ENCODE measurements around the gene KLHL40.

KLHL40 gene

GRCh38 chr3:42728668-42729364 is 43.5 kb downstream of the KLHL40 start:
- DNase-seq: no peak

DNA sequence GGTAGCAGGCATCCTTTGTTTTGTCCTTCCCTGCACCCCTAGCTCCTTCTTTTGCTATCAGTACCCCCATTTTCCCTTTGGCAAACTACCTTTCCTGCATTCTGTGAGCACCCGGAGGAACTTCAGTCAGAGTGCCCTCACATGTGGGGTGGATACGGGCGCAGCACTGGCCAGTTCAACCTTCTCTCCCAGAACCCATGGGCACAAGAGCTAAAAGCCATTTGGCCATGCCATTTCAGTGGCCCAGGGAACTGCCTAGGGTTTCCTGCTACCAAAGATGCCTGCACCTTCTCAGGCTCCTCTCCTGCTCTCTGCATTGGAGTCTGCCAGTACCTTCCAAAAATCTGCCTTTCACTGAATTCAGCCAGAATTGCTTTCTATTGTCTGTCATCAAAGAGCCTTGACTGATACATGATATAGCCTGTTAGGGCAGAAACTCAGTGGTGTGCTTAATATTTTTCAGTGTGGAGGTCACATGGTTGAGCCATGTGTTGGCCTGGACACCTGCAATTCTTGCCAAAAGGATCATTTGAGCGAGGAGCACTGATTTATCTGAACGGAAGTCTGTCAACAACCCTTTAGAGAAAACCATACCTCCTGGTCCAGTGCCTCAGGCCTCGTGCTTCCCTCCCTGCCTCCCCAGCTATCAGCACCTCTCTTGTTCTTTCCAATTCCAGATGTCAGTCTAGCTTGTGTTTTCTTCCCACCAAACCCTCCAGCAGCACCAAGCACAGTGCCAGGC is 44.2 kb downstream of the KLHL40 start:
- DNase-seq: no peak

- no peak for DNase-seq
Measured at GRCh38 chr3:42730294-42730693, 45.0 kb downstream of the KLHL40 start.

DNA sequence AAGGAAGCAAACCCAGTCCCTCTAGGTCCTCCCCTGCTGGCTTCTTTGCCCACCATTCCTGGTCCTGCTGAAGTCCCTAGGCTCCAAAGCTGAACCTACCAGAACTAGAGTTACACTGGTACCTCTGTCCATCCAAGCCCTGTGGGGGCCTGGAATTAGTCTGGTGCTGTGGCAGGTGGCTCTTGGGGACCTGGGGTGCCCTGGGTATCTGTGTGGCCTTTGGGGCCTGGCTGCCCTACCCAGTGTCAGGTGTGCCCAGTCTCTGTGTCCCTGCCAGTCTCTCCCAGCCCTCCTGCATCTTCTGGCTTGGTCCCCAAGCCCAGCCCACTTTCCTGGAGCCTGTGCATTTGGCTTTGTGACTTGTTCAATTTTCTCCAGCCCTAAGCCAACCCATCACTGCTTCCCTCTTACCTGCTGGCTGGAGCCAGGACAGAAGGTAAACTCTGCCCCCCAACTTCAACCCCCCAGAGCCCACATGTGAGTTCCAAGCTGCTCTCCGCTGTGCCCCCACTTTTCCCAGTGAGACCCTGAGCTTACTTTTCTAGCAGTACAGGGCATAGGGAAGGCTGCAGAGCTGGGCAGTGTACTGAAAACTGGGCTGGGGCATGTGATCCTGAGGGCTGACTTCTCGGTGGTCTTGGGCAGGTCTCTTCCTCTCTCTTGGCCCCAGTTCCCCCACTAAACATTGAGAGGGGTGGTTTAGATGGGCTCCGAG is 45.5 kb downstream of the KLHL40 start:
- DNase-seq: no peak

DNA sequence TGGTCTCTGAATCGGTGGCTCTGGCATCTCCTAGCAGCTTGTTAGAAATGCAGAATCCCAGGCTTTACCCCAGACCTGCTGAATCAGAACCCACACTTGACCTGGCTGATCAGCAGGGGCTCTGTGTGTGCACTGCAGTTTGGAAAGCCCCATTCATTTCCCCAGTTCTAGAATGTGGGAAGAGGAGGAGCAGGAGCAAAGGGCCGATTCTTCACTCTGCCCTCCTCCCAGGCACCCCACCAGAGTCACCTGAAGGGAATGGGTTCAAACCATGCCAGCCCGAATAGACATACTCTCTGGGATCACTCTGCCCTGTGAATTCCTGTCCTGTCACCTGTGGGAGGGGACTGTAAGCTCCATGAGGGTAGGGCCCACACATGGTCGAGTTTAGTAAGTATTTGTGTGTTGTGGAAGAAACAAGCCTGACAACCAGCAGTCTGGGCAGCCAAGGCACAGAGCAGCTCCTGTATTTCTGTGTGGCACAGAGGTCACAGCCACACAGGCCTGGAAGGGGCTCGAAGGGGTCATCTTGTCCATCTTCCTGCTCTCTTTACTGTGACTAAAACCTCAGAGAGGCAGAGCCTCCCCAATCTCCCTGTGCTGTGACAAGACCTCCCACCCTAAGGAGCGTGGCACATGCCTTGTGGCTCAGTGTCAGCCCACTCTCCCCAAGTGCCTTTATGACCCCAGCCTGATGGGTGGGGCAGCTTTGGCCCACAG is 46.3 kb downstream of the KLHL40 start:
- no peak for DNase-seq

DNA sequence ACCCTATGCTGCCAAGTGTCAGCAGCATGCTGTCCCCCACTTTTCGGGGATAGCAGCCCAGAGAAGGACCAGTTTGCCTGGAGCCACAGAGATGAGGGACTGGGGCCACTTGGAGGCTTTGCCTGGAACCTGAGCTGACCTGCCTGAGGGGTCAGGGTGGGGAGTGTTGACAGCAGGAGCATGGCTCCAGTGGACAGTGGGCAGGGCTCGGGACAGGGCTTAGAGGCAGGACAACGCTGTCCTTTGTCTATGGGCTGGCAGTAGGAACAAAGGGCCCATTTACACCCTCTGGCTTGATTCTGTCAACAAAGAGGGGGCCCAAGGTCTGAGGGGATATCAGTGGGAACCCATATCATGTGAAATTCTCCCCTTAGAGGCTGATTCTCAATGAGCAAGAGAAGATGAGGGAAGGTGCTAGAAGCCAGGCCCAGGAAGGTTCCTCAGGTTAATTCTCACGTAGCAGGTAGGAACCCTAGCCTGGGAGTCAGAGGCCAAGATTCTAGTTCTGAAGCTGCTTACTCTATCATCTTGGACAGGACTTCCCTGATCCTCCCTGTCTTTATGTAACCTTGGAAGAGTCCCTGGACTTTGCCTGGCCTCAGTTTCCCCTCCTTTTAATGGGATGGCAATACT is 47.0 kb downstream of the KLHL40 start:
- no peak for DNase-seq

DNA sequence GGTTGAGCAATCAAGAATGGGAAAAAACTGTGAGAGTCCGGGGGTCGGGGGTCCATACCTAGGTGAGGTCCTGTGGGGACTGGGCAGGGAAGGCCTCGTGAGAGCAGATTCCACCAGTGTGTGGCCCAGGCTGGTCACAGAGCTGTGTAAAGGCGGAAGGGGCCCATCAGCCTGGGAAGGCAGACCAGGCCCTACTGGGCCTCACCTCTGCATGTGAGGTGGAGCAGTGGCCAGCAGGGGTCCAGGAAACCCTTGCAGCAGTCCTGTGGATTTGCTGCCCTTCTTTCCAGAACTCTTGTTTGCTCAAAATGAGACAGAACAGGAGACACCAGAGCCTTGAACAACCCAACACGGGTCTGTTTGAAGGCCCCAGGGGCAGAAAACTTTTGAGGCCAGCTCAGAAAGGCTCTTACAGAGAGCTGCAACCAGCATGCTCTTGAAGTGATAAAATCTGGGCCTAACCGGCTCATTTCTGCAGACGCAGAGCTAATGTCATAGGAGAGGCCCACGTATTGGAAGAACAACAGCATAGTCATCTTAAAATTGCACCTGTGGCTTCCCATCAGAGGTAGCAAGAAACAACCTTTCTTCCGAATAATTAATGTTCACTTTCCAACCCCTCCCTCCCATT is 47.6 kb downstream of the KLHL40 start:
- no peak for DNase-seq

DNA sequence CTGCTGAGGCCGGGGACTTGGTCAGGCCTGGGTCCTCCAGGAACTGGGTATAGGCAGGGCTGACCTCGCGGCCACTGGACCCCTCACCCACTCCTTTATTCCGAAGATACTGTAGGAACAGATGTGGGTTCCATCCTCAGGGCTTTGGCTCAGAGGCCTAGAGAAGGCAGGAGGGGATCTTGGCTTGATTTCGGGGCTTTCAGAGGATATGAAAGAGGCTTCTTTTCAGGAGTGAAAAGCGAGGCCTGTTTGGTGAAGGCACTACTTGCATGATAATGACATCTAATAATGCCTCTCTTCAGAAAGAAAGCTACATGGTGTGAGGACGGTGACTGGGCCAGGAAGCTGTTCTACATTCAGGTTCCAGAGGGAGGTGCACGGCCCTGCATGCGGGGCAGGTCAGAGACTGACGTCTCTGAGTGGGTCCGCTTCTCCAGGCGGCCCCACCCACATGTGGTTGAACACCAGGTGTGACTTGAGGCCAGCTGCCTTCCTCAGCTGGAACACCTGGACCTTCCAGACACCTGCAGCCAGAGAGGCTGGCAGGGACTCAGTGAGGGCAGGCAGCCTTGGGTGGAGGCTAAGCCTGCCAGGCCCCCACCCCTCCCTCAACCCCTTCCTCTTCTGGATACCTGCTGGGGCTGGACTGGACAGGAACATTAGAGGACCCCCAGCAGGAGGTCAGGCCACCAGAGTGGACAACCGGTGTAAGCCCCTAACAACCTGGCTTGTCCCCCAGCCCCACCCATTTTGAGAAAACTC is 48.3 kb downstream of the KLHL40 start:
- no peak for DNase-seq

- DNase-seq: no peak
Measured at GRCh38 chr3:42734263-42734860, 49.0 kb downstream of the KLHL40 start.

- no peak for DNase-seq
Measured at GRCh38 chr3:42735019-42735418, 49.7 kb downstream of the KLHL40 start.

GRCh38 chr3:42735615-42736014 is 50.3 kb downstream of the KLHL40 start:
- DNase-seq: no peak

DNA sequence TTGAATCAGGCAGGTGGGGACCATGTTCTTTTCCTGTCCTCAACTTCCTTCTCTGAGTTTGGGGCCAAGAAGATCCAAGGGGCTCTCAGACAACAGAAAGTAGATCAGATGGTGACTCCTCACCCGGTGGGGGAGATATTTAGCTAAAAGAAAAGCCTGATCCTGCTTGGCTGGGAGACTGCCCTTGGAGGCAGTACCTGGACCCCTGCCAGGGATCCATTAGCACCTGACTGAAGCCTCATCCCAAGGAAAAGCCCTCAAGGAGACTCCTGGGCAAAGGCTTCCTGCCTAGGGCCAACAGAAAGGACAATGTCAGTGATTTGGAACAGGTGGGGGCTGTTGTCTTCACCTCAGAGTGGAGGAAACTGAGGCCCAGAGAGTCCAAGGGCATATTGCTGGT is 50.7 kb downstream of the KLHL40 start:
- DNase-seq: no peak

DNA sequence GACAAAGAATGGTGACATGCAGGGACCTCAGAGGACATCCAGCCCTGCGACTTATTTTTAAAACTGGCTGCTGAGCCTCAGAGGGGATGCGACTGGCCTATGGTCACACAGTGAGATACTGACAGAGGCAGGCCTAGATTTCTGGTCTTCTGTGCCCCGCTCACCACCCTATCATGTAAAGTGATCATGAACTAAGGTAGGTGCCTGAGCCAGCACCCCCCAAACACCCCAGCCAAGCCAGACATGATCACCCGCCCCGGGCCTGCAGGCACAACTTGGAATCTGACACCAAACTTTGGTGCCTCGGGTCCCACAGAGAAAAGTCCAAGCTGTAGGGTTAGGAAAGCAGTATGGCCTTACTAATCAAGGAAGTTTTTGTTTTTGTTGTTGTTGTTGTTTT is 51.2 kb downstream of the KLHL40 start:
- DNase-seq: no peak

DNA sequence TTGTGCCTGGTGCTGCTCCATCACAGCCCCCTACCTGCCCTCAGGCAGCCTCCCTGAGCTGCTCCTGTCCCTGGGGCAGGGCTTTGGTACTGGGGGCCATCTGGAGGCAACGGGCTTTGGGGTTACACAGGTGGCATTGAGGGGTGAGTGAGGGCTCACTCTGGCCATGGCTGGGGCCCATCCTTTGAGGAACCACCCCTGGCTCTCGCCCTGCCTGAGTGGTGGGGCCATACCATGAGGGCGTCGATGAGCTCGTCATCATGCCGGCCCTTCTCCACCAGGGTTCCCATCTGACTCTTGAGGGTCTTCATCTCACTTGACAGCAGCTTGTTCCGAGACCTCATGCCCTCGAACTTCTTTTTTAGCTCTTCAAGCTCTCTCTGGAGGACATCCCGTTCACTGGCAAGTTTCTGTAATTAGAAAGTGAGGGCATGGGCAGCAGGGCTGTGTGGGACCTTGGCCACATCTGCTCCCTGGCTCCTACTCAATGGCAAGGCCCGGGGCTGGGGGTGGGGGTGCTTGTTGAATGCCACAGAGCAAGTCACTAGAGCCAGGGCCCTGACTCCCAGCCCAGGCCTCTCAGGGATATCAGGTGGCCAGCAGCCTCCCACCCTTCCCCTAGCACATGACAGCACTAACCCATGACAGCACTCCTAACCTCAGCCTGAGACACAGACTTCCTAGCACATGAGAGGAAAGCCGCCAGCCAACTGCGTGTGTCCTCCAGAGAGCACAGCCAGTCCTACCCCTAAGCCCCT is 54.2 kb downstream of the KLHL40 start:
- no peak for DNase-seq

- no peak for DNase-seq
Measured at GRCh38 chr3:42741796-42742195, 56.5 kb downstream of the KLHL40 start.

All from NCI-H1417 treated with DMSO at 0.1 percent for 48 hours (cell line).